Subcutaneous adipose tissue (tissue), 4 donors: ENCODE data around the gene HIPK2. TPM values are rescaled to one million over a fixed set of nuclear protein-coding genes. Genes with fewer than 3 reads are reported as not detected.

Experiments
- CTCF ChIP-seq: fragments of 450-650 bp; IDR thresholded peaks from one replicate; pipeline ENCODE4 v1.5.1; 2016; ENCODE audit warnings: low read depth, mild to moderate bottlenecking, control low read depth, antibody characterized with exemption, moderate library complexity
- total RNA-seq, 4 donors: library from RNA; depleted of rRNA; stranded (reverse); fragments of >200 nt; gene quantifications; one replicate each; pipeline ENCODE4 v1.1.0, GENCODE V29; 2016

The HIPK2 gene
- total RNA-seq, 4 donors from 2014 or later = 30.4 to 89.8 (median 60.9) TPM

- TF ChIP-seq CTCF = no peak
Observed at GRCh38 chr7:139713061-139713460, 64.7 kb downstream of the HIPK2 start.

DNA sequence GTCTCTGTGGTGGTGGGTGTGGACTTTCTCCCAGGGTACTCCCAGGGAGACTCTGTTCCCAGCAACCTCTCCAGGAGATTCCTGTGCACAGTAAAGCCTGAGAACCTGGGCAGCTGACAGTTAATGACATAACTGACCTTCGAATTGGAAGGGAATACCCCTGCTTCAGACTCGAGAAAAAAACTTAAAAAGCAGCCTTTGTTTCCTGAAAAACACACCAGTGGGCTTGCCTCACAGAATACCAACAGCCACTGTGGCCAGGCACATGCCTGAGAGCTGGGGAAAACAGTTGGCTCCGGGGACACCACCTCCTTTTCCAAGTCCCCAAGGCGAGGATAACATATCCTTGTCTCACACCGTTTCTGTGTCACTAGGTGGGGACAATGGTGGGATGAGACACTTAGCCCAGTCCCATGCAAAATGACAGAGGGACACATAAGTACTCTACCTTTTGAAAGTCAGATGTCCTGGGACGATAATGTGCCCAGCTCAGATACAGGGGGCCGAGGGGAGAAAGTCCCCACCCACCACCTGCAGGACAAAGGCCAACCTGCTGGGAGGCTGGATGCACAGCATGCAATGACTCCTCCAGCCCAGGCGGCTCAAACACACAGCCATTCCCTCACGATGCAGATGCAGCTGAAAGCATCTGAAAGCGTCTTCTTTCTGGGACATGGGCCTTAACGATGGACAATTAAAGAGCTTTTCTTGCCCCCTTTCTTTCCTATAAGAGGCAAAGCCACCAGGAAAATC lies 65.6 kb downstream of the HIPK2 start:
- no peak for TF ChIP-seq CTCF

- TF ChIP-seq CTCF = no peak
Observed at GRCh38 chr7:139710036-139710435, 67.8 kb downstream of the HIPK2 start.

- TF ChIP-seq CTCF = no peak
Observed at GRCh38 chr7:139709485-139709884, 68.3 kb downstream of the HIPK2 start.

GRCh38 chr7:139708541-139708940 lies 69.3 kb downstream of the HIPK2 start:
- TF ChIP-seq CTCF = no peak

- TF ChIP-seq CTCF = no peak
Observed at GRCh38 chr7:139706837-139707236, 71.0 kb downstream of the HIPK2 start.

GRCh38 chr7:139704308-139704879 lies 73.4 kb downstream of the HIPK2 start:
- no peak for TF ChIP-seq CTCF
